GM21619 (cell line): Measurements from ENCODE around the gene HCN3.
"Not testable (repeated sequence)": the region's sequence is repeated elsewhere in the genome, so short reads cannot be mapped to it uniquely, and the experiment has no call there.

Experiments
- ATAC-seq: cut with Tn5 transposase; IDR thresholded peaks from one replicate; pipeline ENCODE4 v1.9.1; 2021; ENCODE audit not compliant: unreplicated experiment

HCN3 gene

GRCh38 chr1:155328856-155329255 is 51.6 kb downstream of the HCN3 start:
- not testable (repeated sequence) for ATAC-seq

- no peak for ATAC-seq
Observed at GRCh38 chr1:155329980-155330598, 52.8 kb downstream of the HCN3 start.

- ATAC-seq, result no peak
Observed at GRCh38 chr1:155334962-155335361, 57.7 kb downstream of the HCN3 start.
